HG02588 (cell line): Measurements from ENCODE around the gene EHHADH.
"Not testable (repeated sequence)": the region's sequence is repeated elsewhere in the genome, so short reads cannot be mapped to it uniquely, and the experiment has no call there.

ENCODE experiments used
- ATAC-seq: cut with Tn5 transposase; IDR thresholded peaks from one replicate; pipeline ENCODE4 v1.9.1; 2021; ENCODE audit warnings: mild to moderate bottlenecking, moderate library complexity; ENCODE audit not compliant: unreplicated experiment

The EHHADH gene

DNA sequence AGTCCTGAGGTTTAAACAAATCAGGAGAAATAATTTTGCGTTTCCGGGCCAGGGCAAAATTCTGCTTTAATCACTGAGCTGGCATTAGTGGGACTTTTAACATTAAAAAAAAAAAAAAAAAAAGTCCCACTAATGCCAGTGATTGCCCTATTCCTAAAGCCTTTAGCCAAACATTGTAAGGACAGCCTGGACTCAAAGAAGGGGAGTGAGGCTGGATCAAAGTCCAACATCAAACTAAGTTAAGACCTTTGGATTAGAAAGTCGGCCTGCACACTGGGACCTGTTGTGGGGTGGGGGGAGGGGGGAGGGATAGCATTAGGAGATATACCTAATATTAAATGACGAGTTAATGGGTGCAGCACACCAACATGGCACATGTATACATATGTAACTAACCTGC, 716 bp downstream of the EHHADH start:
- not testable (repeated sequence) for ATAC-seq

DNA sequence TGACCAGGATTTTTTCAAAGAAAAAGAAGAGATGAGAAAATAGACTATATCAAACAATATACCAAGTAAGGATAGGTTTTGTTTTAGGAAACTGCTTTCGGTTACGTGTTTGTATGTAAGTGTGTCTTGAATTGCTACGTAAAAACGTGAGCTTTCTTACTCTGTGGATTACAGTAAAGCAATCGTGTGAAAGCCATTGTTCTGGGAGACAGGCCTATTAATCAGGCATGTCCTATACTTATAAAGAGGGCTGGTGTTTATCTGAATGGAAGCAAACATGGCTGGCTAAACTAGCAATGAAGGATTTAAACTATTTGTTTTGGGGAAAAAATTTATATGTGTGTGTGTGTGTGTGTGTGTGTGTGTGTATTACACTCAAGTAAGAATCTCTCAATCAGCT, 2.6 kb downstream of the EHHADH start:
- no peak for ATAC-seq

DNA sequence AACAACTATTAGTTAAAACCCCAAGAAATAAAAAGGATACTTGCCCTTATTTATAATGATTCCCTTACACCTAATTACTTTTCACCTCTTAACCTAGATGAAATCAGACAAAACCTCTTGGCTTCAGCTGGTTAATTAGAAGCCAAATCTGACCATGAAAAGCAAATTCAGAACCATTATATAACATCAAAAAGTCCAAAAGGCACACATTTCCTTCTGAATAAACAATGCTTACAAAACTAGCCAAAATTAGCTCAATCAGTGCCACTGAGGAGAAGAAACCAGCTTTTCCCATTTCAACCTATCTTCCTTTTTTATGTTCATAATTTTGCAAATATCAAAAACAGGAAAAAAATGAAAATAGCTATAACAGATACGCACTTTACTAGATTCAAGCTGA, 3.2 kb downstream of the EHHADH start:
- ATAC-seq, result no peak

DNA sequence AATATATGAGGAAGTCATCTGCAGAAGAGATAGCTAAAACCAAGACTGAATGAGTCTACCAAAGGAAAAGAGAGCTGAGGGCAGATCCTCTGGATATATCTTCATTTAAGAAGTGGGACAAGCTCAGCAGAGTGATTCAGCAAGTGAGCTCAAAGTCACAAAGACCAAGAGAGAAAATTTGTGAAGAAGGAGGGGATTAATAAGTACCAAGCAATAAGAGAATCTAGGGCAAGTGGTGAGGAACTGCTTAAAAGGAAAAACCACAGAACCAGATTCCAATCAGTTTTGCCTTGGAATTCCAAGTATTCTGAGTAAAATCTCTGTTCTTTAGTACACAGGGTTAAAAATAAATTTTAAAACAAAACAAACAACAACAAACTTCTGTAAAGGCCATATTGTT, 3.6 kb downstream of the EHHADH start:
- ATAC-seq, result no peak

DNA sequence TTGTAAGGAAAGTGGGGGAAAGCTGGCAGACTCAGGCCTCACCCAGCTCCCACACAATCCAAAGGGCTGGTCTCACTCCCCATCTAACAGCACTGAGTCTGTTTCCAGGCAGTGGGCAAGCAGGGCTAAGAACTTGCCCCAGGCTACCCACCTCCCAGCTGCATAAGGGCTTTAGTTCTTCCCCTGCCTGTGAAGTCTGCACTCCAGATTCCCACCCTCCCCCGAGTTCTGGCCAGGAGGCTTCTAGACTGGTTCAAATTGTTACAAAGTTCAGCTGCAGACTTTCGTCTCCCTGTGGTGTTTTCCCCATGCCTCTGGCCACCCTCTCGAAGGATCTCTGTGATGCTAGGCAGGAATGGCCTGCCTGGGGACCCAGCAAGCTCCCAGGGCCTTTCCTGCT, 11.2 kb downstream of the EHHADH start:
- ATAC-seq, result no peak

DNA sequence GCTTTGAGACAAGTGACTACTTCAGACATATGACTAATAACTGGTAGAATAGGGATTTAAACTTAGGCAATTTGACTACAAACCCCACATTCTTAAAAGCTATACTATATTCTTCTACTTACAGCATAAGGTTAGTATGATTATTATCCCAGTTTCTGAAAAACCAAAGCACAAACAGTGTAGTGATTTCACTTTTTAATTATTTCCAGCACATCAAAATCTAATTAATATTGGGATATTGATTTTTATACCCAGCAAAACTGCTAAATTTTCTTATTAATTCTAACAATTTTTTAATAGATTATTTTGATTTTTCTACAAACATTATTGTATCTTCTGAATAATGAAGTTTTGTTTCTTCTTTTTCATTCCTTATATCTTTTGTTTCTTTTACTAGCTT, 16.9 kb downstream of the EHHADH start:
- no peak for ATAC-seq

DNA sequence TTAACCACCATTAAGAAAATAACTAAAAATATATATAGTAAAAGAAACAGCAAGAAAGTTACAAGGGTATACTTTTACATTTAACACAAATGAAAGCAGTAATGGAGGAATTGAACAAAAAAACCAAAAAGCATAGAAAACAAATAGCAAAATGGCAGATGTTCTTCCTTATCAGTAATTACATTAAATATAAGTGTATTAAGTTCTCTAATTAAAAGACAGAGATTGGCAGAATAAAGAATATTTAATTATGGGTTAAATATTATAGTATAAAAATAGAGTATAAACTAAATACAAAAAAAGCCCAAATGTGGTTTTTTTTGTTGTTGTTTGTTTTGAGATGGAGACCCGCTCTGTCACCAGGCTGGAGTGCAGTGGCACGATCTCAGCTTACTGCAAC, 20.5 kb downstream of the EHHADH start:
- ATAC-seq, result no peak

DNA sequence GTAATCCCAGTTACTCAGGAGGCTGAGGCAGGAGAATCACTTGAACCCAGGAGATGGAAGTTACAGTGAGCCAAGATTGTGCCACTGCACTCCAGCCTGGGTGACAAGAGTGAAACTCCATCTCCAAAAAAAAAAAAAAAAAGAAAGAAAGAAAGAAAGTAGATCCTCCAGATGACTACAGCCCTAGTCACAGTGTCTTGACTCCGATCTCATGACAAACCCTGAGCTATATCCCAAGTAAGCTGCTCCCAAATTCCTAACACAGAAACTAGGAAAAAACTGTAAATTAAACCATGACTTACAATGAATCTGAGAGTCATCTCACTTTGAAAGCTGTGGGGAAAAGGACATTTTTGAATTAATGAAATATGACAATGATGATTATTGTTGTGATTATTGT, 27.3 kb downstream of the EHHADH start:
- not testable (repeated sequence) for ATAC-seq

DNA sequence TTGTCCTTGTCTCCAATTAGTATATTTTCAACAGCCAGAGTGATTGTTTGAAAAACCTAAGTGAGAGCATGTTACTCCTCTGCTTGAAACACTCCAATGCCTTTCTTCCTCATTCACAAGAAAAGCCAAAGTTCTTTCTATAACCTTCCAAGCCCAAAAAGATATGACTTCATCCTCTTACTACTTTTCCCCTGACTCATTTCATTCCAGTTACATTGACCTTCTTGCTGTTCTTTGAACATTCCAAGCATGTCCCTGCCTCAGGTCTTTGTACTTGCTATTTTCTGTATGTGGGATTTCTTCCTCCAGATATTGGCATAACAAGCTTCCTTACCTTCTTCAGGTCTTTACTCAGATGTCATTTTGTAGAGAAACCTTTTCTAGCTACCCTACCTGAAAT, 28.3 kb downstream of the EHHADH start:
- no peak for ATAC-seq

DNA sequence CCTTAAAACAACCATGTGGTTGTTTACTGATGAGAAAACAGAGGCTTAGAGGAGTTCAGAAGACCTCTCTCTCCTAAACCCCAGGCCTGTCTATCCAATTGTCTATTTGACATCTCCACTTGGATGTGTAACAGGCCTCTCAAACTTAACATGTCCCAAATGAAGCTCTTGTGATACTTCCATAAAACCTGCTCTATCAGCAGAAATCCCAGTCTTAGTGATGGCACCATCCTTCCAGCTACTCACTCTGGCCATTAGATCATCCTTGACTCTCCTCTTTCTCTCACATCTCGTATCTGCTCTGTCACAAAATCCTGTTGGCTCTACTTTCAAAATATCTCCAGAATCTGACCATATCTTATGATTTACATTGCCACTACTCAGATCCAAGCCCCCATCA, 28.8 kb downstream of the EHHADH start:
- no peak for ATAC-seq

DNA sequence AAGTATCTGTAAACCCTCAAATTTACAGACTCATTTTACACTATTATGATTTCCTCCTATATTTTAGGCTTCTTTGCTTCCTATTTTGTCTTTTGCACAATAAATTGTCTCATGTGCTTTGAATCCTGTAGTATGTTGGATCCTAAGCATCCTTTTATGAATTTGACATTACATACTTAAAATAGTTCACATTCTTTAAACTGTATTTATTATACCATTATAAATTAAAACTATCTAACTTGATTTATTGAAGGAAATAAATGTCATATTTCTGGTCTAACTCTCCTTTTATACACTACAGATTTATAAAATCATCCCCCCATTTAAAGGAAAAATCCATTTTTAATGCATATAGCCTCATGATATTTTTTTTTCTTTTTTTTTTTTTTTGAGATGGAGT, 32.6 kb downstream of the EHHADH start:
- no peak for ATAC-seq

DNA sequence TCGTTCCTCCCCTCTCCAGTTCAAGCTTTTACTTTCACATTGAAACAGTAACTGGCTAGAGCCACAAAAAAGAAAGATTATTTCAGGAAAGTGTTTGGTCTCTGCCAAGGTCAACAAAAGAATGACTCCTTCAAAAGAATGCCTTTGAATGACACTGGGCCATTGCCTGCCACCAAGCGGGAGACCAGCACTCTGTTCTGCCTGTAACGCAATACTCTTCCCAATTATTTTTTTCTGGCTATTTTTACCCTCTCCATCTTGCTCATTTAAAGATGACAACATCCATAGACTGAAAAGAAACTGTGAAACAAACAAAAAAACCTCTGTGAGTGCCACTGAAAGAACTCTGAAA, 37.3 kb downstream of the EHHADH start:
- ATAC-seq, result no peak

DNA sequence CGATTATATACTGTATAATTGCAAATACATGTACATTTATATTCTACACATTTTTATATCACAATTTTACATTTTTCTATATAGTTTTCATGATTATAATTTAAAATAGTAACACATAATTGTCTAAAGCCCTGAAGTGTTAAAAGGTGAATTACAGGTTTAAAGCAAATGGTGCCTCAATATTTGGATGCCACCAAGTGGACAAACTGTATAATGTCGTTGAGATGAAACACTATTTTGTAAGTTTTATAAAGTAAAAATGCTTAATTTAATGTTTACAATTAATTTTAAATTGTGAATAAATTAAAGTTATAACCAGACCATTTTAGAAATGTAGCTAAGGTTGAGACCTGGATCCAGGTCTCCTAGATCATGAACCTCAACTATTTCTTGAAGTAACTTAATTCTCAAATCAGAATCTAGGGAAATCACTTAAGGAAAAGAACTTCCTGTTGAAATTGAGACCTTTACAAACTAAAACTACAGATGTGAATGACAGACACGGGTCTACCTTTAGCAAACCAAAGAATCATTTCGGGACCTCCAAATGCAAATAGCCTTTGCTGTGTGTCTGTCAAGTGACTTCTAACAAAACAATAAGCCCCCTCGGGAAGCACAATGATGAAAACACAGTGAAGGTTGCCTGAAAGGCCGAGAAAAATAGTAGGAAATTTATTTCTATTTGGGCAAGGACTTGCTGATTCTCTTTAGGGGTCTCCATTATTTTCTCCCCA, 37.8 kb downstream of the EHHADH start:
- no peak for ATAC-seq

DNA sequence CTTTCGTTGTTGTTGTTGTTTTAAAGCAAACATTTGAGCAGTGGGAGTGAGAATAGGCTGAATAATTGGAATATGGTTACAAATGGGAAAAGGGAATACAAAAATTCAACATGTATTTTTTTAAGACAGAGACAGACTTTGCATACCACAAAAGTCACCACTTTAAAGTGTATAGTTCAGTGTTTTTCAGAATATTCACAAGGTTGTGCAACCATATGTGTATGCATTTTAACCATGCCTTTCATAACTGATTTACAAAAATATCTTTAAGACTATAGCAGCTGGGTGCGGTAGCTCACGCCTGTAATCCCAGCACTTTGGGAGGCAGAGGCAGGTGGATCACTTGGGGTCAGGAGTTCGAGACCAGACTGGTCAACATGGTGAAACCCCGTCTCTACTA, 41.3 kb downstream of the EHHADH start:
- ATAC-seq, result no peak

DNA sequence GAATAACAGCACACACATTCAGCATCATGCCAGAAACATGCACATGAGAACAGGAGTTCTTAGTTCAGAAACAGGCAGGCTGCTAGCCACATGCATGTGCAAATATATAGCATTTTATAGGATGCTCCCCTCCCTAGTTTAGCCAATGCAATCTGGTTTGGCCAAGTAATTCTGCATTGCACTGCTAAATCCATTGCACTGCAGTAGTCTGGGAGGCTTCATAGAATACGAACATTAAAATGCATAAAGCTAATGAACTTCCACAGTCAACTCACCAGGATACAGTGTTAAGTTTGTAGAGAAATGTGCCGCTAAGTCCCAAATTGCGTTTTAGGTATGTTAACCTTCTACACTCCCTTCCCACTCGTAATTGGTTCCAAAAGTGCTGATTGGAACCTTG, 41.8 kb downstream of the EHHADH start:
- no peak for ATAC-seq

DNA sequence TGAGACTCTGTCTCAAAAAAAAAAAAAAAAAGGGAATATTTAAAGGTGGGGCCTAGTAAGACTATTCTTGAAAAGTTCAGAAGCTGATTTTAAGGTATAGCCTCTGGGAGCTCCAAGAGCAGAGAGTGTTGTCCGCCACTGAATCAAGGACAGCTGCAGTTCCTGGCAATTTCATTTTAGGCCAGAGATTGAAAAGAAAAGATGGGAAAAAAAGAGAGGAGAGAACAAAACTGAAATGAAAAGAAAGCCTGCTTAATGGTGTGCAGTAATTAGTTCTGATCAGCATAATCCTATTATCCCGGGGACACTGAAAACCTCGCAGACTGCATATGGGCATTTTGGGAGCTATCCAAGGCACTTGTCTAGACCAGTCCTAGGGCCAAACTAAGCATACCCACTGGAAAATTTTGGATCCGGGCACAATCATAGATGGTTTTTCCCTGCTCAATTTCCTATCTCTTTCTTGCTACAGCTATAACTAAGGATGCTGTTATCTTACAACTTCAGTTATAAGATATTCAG, 43.2 kb downstream of the EHHADH start:
- ATAC-seq, result no peak

DNA sequence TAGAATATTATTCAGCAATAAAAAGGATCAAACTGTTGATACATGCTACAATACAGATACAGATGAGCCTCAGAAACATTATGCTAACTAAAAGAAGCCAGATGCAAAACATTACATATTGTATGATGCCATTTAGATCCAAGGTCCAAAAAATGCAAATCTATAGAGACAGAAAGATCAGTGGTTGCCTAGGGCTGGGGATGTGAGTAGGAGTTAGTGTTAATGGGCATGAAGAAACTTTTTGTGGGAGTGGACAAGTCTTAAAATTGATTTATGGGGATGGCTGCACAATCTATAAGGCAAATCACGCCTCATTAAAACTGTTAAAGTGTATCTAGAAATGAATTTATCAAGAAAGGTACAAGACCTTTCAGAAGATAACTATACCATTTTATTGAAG, 45.0 kb downstream of the EHHADH start:
- no peak for ATAC-seq

DNA sequence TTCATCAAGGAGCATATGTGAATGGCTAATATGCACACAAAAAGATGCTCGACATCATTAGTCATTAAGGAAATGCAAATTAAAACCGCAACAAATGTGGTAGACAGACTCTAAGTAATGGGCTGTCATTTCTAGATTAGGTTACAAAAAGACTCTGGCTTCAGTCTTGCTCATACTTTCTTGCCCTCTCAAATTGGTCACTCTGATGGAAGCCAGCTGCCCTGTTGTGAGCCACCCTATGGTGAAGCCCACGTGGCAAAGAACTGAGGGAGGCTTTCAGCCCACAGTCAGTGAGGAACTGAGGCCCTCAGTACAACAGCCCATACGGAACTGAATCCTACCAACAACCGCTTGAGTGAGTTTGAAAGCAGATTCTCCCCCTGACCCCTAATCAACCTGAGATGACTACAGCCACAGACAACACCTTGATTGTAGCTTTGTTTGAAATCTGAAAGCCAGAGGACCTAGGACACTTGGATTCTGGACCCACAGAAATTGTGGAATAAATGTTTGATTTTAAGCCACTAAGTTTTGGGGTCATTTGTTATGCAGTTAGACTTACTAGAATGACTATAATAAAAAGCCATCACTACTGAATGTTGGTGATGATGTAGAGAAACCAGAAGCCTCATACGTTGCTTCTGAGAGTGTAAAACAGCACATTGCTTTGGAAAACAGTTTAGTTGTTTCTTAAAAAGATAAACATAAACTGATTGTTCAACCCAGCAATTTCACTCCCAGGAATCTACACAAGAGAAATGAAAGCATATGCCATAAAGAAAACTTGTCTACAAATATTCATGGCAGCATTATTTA, 45.7 kb downstream of the EHHADH start:
- ATAC-seq, result peak; percentile 93

DNA sequence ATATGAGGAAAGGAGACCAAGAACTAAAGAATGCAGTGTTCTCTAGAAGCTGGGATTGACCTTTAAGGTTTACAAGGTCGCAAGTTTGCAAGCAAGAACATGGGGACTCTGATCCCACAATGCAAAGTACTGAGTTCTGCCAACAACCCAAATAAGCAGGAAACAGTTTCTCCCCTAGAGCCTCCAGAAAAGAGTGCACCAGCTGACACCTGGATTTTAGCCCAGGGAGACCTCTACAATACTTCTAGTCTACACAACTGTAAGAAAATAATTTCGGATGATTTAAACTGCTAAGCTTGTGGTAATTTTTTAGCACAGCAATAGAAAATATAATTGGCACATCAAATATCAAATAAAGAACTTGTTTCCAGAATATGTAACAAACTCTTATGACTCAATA, 46.4 kb downstream of the EHHADH start:
- no peak for ATAC-seq

DNA sequence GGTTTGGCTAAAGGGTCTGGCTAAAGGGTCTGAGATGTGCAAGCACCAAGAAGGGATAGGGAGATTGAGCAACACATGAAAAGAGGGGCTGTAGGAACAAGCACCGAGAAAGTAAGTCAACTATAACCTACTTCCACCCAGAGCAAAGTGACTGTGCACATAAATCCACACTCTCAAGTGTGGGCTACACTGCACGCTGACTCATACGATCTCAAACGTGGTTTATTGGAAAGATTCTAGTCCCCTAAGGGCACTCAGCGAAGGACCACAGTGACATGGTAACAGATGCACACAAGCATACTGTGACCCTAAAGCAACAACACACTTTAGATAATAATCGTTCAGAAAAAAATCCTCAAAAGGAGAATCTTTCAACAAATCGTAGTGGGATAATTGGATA, 48.0 kb downstream of the EHHADH start:
- no peak for ATAC-seq

DNA sequence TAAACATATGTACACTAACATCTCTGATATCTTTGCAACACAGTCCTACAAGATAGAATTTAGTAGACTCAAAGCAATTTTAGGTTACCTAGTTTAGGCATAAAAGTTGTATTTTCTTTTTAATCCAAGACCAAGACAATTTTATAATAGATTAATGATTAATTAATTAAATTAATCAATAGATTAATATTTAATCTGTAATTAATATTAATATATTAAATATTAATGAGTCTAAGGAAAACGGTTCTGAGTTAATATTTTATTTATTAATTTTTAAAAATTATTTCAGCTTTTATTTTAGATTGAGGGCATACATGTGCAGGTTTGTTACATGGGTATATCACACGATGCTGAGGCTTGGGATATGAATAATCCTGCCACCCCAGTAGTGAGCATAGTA, 49.0 kb downstream of the EHHADH start:
- no peak for ATAC-seq

DNA sequence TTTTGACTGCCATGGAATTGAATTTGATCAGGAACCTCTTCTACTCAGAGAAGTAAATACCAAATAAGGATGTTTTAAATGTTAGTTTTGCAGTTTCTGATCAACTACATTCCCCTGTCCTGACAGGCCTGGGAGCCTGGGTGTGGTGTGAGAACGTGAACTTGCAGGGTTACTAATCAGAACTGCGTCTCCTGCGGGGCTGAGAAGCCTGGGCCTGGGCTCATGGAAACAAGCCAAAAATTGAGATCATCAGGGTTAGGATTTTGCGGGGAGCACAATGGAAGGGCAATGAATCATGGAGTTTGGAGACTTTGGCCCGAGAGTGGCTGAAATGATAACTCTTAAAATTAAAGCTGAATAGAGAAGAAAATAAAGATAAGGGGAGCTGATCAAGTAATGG, 53.2 kb downstream of the EHHADH start:
- ATAC-seq, result no peak
